SK-N-SH treated with all-trans-retinoic acid at 6 μM for 48 hours (cell line): ENCODE data around the gene ELP4.

Source experiments
- ATAC-seq: fragments of 200-7000 bp; cut with Tn5 transposase; 3 replicates; pipeline ENCODE4 v1.9.1; 2020; ENCODE audit warnings: mild to moderate bottlenecking, moderate library complexity
- ARNTL ChIP-seq: fragments of 450-650 bp; formaldehyde crosslinking; IDR thresholded peaks from 2 replicates; pipeline ENCODE4 v1.5.0; 2020; ENCODE audit warnings: low read depth, mild to moderate bottlenecking, moderate library complexity, borderline replicate concordance
- CREB5 ChIP-seq: fragments of 250-450 bp; sonication (Bioruptor Pico); IDR thresholded peaks from 2 replicates; pipeline ENCODE4 v1.5.1; 2020; ENCODE audit warnings: low read depth, mild to moderate bottlenecking, moderate library complexity
- CSDC2 ChIP-seq: fragments of 250-450 bp; sonication (Bioruptor Pico); IDR thresholded peaks from 2 replicates; pipeline ENCODE4 v1.5.0; 2020; ENCODE audit warnings: mild to moderate bottlenecking, moderate library complexity
- CSRNP3 ChIP-seq: fragments of 250-450 bp; sonication (Bioruptor Pico); IDR thresholded peaks from 2 replicates; pipeline ENCODE4 v1.5.1; 2021; ENCODE audit warnings: mild to moderate bottlenecking, moderate library complexity
- ESRRG ChIP-seq: fragments of 250-450 bp; sonication (Bioruptor Pico); IDR thresholded peaks from 2 replicates; pipeline ENCODE4 v1.6.1; 2021; ENCODE audit warnings: mild to moderate bottlenecking
- ISL1 ChIP-seq: fragments of 250-450 bp; sonication (Bioruptor Pico); IDR thresholded peaks from 2 replicates; pipeline ENCODE4 v2.1.2; 2022; ENCODE audit warnings: mild to moderate bottlenecking, moderate library complexity
- OSR1 ChIP-seq: fragments of 250-450 bp; sonication (Bioruptor Pico); IDR thresholded peaks from 2 replicates; pipeline ENCODE4 v1.8.0; 2022; ENCODE audit warnings: moderate library complexity, mild to moderate bottlenecking, inconsistent platforms
- POU6F1 ChIP-seq: fragments of 250-450 bp; sonication (Bioruptor Pico); IDR thresholded peaks from 2 replicates; pipeline ENCODE4 v1.8.0; 2021; ENCODE audit warnings: low read depth, mild to moderate bottlenecking, moderate library complexity, borderline replicate concordance
- PPARA ChIP-seq: fragments of 250-450 bp; sonication (Bioruptor Pico); IDR thresholded peaks from 2 replicates; pipeline ENCODE4 v1.5.0; 2020; ENCODE audit warnings: mild to moderate bottlenecking, borderline replicate concordance
- RARB ChIP-seq: fragments of 250-450 bp; sonication (Bioruptor Pico); IDR thresholded peaks from 2 replicates; pipeline ENCODE4 v1.8.0; 2021; ENCODE audit warnings: mild to moderate bottlenecking, moderate library complexity
- SNAI2 ChIP-seq: fragments of 250-450 bp; sonication (Bioruptor Pico); IDR thresholded peaks from 2 replicates; pipeline ENCODE4 v1.5.0; 2020; ENCODE audit warnings: mild to moderate bottlenecking, moderate library complexity
- TCF4 ChIP-seq: fragments of 250-450 bp; sonication (Bioruptor Pico); IDR thresholded peaks from 2 replicates; pipeline ENCODE4 v1.8.0; 2021; ENCODE audit warnings: mild to moderate bottlenecking, moderate library complexity, borderline replicate concordance
- TOX ChIP-seq: fragments of 250-450 bp; sonication (Bioruptor Pico); IDR thresholded peaks from 2 replicates; pipeline ENCODE4 v1.8.0; 2021; ENCODE audit warnings: mild to moderate bottlenecking, moderate library complexity, borderline replicate concordance
- ZC3H10 ChIP-seq: fragments of 250-450 bp; sonication (Bioruptor Pico); IDR thresholded peaks from 2 replicates; pipeline ENCODE4 v1.5.1; 2021; ENCODE audit warnings: mild to moderate bottlenecking, moderate library complexity
- ZFP3 ChIP-seq: fragments of 250-450 bp; sonication (Bioruptor Pico); IDR thresholded peaks from 2 replicates; pipeline ENCODE4 v1.5.0; 2020; ENCODE audit warnings: mild to moderate bottlenecking, moderate library complexity
- ZFP30 ChIP-seq: fragments of 450-650 bp; formaldehyde crosslinking; IDR thresholded peaks from 2 replicates; pipeline ENCODE4 v1.5.0; 2022; ENCODE audit warnings: mild to moderate bottlenecking, moderate library complexity
- ZNF565 ChIP-seq: fragments of 450-650 bp; formaldehyde crosslinking; conservative IDR thresholded peaks from 2 replicates; pipeline ENCODE4 v1.5.0; 2020; ENCODE audit warnings: low read depth, mild to moderate bottlenecking, moderate library complexity
- ZNF70 ChIP-seq: fragments of 450-650 bp; formaldehyde crosslinking; IDR thresholded peaks from 2 replicates; pipeline ENCODE4 v1.5.0; 2020; ENCODE audit warnings: mild to moderate bottlenecking, moderate library complexity
- TF ChIP-seq, protein P1 (sequence below): fragments of 250-450 bp; sonication (Bioruptor Pico); IDR thresholded peaks from 2 replicates; pipeline ENCODE4 v1.5.0; 2020; ENCODE audit warnings: mild to moderate bottlenecking, moderate library complexity
- TF ChIP-seq, protein P2 (sequence below): fragments of 250-450 bp; sonication (Bioruptor Pico); IDR thresholded peaks from 2 replicates; pipeline ENCODE4 v1.8.0; 2020; ENCODE audit warnings: mild to moderate bottlenecking, moderate library complexity, borderline replicate concordance

Gene ELP4

GRCh38 chr11:31499576-31500178 lies 9.9 kb upstream of the ELP4 start:
- TF ChIP-seq RARB (no peak), TOX (CRISPR knock-in tag) (no peak), ZNF565 (CRISPR knock-in tag) (no peak), PPARA (CRISPR knock-in tag) (no peak), CREB5 (no peak)
- TF ChIP-seq, protein P1, sequence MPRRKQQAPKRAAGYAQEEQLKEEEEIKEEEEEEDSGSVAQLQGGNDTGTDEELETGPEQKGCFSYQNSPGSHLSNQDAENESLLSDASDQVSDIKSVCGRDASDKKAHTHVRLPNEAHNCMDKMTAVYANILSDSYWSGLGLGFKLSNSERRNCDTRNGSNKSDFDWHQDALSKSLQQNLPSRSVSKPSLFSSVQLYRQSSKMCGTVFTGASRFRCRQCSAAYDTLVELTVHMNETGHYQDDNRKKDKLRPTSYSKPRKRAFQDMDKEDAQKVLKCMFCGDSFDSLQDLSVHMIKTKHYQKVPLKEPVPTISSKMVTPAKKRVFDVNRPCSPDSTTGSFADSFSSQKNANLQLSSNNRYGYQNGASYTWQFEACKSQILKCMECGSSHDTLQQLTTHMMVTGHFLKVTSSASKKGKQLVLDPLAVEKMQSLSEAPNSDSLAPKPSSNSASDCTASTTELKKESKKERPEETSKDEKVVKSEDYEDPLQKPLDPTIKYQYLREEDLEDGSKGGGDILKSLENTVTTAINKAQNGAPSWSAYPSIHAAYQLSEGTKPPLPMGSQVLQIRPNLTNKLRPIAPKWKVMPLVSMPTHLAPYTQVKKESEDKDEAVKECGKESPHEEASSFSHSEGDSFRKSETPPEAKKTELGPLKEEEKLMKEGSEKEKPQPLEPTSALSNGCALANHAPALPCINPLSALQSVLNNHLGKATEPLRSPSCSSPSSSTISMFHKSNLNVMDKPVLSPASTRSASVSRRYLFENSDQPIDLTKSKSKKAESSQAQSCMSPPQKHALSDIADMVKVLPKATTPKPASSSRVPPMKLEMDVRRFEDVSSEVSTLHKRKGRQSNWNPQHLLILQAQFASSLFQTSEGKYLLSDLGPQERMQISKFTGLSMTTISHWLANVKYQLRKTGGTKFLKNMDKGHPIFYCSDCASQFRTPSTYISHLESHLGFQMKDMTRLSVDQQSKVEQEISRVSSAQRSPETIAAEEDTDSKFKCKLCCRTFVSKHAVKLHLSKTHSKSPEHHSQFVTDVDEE: no peak
- no peak for ATAC-seq

DNA sequence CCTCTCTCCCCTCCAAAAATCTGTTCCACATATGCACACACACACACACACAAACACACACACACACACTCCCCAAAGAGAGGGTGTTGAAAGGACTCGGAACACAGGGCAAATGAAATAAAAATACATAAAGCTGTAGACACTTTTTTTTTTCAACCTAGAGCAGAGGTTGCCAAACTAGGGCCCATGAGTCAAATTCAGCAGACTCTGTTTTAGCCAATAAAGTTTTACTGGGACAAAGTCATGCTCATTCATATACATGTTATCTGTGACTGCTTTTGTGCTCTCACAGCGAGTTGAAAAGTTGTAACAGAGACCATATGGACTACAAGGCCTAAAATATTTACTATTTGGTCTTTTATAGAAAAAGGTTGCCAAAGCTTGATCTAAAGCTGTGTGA lies 9.0 kb upstream of the ELP4 start:
- no peak for ATAC-seq
- TF ChIP-seq ZNF70 (CRISPR knock-in tag) (no peak), CREB5 (no peak), ISL1 (CRISPR knock-in tag) (no peak), ESRRG (CRISPR knock-in tag) (no peak), RARB (no peak), POU6F1 (CRISPR knock-in tag) (no peak)
- TF ChIP-seq, all 23 proteins: peak for 0

DNA sequence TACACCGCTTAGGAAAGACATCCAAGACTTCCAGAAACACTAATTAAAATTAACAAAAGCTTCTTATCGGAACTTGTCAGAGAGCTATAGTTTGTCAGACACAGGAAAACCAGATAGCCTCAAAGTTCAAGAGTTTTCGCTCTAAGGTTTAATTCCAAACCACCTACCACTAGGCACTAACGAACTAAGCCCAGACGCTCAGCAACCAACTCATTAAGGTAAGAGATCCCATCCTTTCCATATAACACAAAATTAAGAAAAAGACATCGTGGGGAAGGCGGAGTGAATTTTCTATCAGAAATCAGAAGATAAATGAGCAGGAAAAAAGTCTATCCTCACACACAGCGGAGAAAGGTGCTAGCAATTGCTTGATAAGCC lies 527 bp upstream of the ELP4 start:
- peak; percentile 33 for ATAC-seq
- TF ChIP-seq CREB5: no peak
- no peak for TF ChIP-seq OSR1 (CRISPR knock-in tag)
- TF ChIP-seq CSRNP3 (CRISPR knock-in tag): no peak
- no peak for TF ChIP-seq RARB
- TF ChIP-seq POU6F1 (CRISPR knock-in tag): no peak
- no peak for TF ChIP-seq ISL1 (CRISPR knock-in tag)
- no peak for TF ChIP-seq SNAI2
- TF ChIP-seq TCF4: no peak
- TF ChIP-seq ZNF565 (CRISPR knock-in tag): no peak
- TF ChIP-seq, protein P1: no peak
- TF ChIP-seq ZFP3 (CRISPR knock-in tag): no peak
- TF ChIP-seq, protein P2, sequence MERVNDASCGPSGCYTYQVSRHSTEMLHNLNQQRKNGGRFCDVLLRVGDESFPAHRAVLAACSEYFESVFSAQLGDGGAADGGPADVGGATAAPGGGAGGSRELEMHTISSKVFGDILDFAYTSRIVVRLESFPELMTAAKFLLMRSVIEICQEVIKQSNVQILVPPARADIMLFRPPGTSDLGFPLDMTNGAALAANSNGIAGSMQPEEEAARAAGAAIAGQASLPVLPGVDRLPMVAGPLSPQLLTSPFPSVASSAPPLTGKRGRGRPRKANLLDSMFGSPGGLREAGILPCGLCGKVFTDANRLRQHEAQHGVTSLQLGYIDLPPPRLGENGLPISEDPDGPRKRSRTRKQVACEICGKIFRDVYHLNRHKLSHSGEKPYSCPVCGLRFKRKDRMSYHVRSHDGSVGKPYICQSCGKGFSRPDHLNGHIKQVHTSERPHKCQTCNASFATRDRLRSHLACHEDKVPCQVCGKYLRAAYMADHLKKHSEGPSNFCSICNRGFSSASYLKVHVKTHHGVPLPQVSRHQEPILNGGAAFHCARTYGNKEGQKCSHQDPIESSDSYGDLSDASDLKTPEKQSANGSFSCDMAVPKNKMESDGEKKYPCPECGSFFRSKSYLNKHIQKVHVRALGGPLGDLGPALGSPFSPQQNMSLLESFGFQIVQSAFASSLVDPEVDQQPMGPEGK (CRISPR knock-in tag): no peak
- TF ChIP-seq ZFP30 (CRISPR knock-in tag): no peak
- TF ChIP-seq ARNTL (CRISPR knock-in tag): no peak
- TF ChIP-seq TOX (CRISPR knock-in tag): no peak
- TF ChIP-seq CSDC2 (CRISPR knock-in tag): no peak
- TF ChIP-seq PPARA (CRISPR knock-in tag): no peak
- no peak for TF ChIP-seq ZC3H10 (CRISPR knock-in tag)
